Endothelial cell of umbilical vein (primary cell): Measurements from ENCODE around the gene NEDD4. TPM values are rescaled to one million over a fixed set of nuclear protein-coding genes. Genes with fewer than 3 reads are reported as not detected.

Experiments
- BruUV-seq: library from RNA; stranded (reverse); fragments of 400-500 nt; replicated peaks from 2 replicates; lab custom pipeline; 2021; lab: Mats Ljungman, UMichigan
- CTCF ChIA-PET: fragments of 300-600, 350-600 bp; sonication (Branson Sonifier 250); formaldehyde crosslinking; loops from one replicate; lab custom pipeline; 2021; ENCODE audit warnings: antibody characterized with exemption, inconsistent platforms; lab: Charles Lee
- POLR2A ChIA-PET: fragments of 300-600, 350-600 bp; sonication (Branson Sonifier 250); formaldehyde crosslinking; loops from one replicate; lab custom pipeline; 2021; ENCODE audit warnings: antibody characterized with exemption, inconsistent platforms; lab: Charles Lee
- DNase-seq: peaks from one replicate; pipeline ENCODE4 v3.0.0-alpha.2; 2011; ENCODE audit warnings: low read depth, low spot score
- FAIRE-seq: peaks from 2 replicates; lab custom pipeline; 2011; peaks lifted over from hg19 to GRCh38; lab: Jason Lieb, UNC
- H2AFZ ChIP-seq: 2 replicates; pipeline ENCODE4 v1.6.0; 2012; ENCODE audit warnings: low read depth, low read length, control low read depth, inconsistent platforms
- H3K27ac ChIP-seq: 2 replicates; pipeline ENCODE4 v1.5.1; 2011; ENCODE audit warnings: low read depth, mild to moderate bottlenecking, control low read depth, low read length, moderate library complexity; ENCODE audit not compliant: insufficient read depth
- H3K27me3 ChIP-seq, 2 experiments: 2 replicates each; pipeline versions ENCODE4 v1.6.0 to v1.6.1; 2011; ENCODE audit warnings: low read length in 2 of 2, mixed read lengths in 1 of 2; ENCODE audit not compliant: control insufficient read depth in 2 of 2, insufficient read depth in 2 of 2
- H3K36me3 ChIP-seq, 2 experiments: 2 replicates in 1 of 2; 3 replicates in 1 of 2; pipeline ENCODE4 v1.5.1; 2011; ENCODE audit warnings: low read length in 2 of 2, mild to moderate bottlenecking in 1 of 2, moderate library complexity in 1 of 2; ENCODE audit not compliant: control insufficient read depth in 2 of 2, insufficient read depth in 2 of 2; ENCODE audit errors: extremely low read depth in 1 of 2
- H3K4me1 ChIP-seq: 3 replicates; pipeline ENCODE4 v1.5.1; 2011; ENCODE audit warnings: mild to moderate bottlenecking, low read length; ENCODE audit not compliant: control insufficient read depth, insufficient read depth; ENCODE audit errors: extremely low read depth
- H3K4me2 ChIP-seq: 2 replicates; pipeline ENCODE4 v1.6.1; 2011; ENCODE audit warnings: low read length, control low read depth, mixed read lengths; ENCODE audit not compliant: insufficient read depth
- H3K4me3 ChIP-seq, 3 experiments: fragments of 200-600 bp in 1 of 3; sonication (generic), shearing (Covaris generic) in 1 of 3; replicated peaks in 1 of 3; 2 replicates each; pipeline ENCODE4 v1.5.1; 2011 to 2016; ENCODE audit warnings: control low read depth in 3 of 3, low read length in 3 of 3, mild to moderate bottlenecking in 2 of 3, inconsistent platforms in 1 of 3, low read depth in 1 of 3, moderate library complexity in 1 of 3; ENCODE audit not compliant: insufficient read depth in 1 of 3
- H3K79me2 ChIP-seq: 2 replicates; pipeline ENCODE4 v1.6.0; 2012; ENCODE audit warnings: low read length, inconsistent platforms; ENCODE audit not compliant: control insufficient read depth, insufficient read depth
- H3K9ac ChIP-seq: replicated peaks from 2 replicates; pipeline ENCODE3; 2011; ENCODE audit warnings: low read length, control low read depth; ENCODE audit not compliant: insufficient read depth; ENCODE audit errors: extremely low read depth
- H3K9me1 ChIP-seq: replicated peaks from 3 replicates; pipeline ENCODE4 v1.6.0; 2011; ENCODE audit warnings: mild to moderate bottlenecking, low read length; ENCODE audit not compliant: control insufficient read depth, insufficient read depth; ENCODE audit errors: extremely low read depth
- H3K9me3 ChIP-seq: replicated peaks from 2 replicates; pipeline ENCODE4 v1.5.1; 2012; ENCODE audit warnings: low read length, inconsistent platforms; ENCODE audit not compliant: control insufficient read depth, insufficient read depth
- H4K20me1 ChIP-seq: replicated peaks from 2 replicates; pipeline ENCODE3; 2011; ENCODE audit warnings: mild to moderate bottlenecking, low read length; ENCODE audit not compliant: control insufficient read depth, insufficient read depth; ENCODE audit errors: extremely low read depth
- EZH2 ChIP-seq: IDR thresholded peaks from 2 replicates; pipeline ENCODE4 v1.6.1; 2012; ENCODE audit warnings: borderline replicate concordance, low read depth, mild to moderate bottlenecking, moderate library complexity, low read length, inconsistent platforms; ENCODE audit not compliant: severe bottlenecking
- FOS ChIP-seq: IDR thresholded peaks from 2 replicates; pipeline ENCODE4 v1.6.1; 2011; ENCODE audit warnings: mild to moderate bottlenecking, low read length, moderate library complexity, borderline replicate concordance; ENCODE audit not compliant: insufficient read depth
- GATA2 ChIP-seq: IDR thresholded peaks from 2 replicates; pipeline ENCODE4 v1.7.0; 2011; ENCODE audit warnings: low read depth, mild to moderate bottlenecking, moderate library complexity, mixed read lengths, low read length; ENCODE audit not compliant: insufficient read length, insufficient read depth
- JUN ChIP-seq: IDR thresholded peaks from 2 replicates; pipeline ENCODE4 v1.6.1; 2011; ENCODE audit warnings: borderline replicate concordance, low read depth; ENCODE audit not compliant: insufficient read length, insufficient read depth
- MAX ChIP-seq: IDR thresholded peaks from 2 replicates; pipeline ENCODE4 v1.6.1; 2011; ENCODE audit not compliant: insufficient read depth, insufficient read length
- MYC ChIP-seq: IDR thresholded peaks from one replicate; pipeline ENCODE4 v1.6.1; 2011; ENCODE audit warnings: mild to moderate bottlenecking, low read depth, low read length
- POLR2A ChIP-seq: IDR thresholded peaks from 2 replicates; pipeline ENCODE4 v1.6.1; 2012; ENCODE audit warnings: low read depth, mild to moderate bottlenecking, control low read depth, low read length
- POLR2AphosphoS5 ChIP-seq: IDR thresholded peaks from 2 replicates; pipeline ENCODE4 v1.6.1; 2012; ENCODE audit warnings: low read depth, mild to moderate bottlenecking, control low read depth, low read length, moderate library complexity; ENCODE audit not compliant: insufficient read depth
- dilution Hi-C: fragments of 300-500 bp; cut with MboI; formaldehyde crosslinking; loops from one replicate; pipeline ENCODE4 v1.15.0; 2019; ENCODE audit warnings: low sequenced_read_pairs; ENCODE audit not compliant: extremely low pct_ligation_motif_present
- intact Hi-C: fragments of 100-400 bp; cut with micrococcal nuclease; formaldehyde crosslinking; loops from one replicate; pipeline ENCODE4 v1.10.0; 2022
- polyA plus RNA-seq, 4 experiments: library from polyadenylated mRNA; depleted of rRNA in 3 of 4; stranded (reverse) in 3 of 4; unstranded in 1 of 4; fragments of >200 nt; gene quantifications; 2 replicates each; pipeline versions ENCODE4 v1.2.1 to v1.2.3, GENCODE V29; 2011 to 2012; ENCODE audit warnings: missing spikeins in 1 of 4
- total RNA-seq: library from RNA; stranded (reverse); gene quantifications from 2 replicates; pipeline ENCODE4 v1.2.3, GENCODE V29; 2021
- TF ChIP-seq, protein P1 (sequence below), 2 donors: IDR thresholded peaks; 1 replicate in 1 of 2; 2 replicates in 1 of 2; pipeline ENCODE4 v1.5.1; 2011; ENCODE audit warnings: low read length in 2 of 2, mild to moderate bottlenecking in 2 of 2, moderate library complexity in 2 of 2, control low read depth in 1 of 2, inconsistent platforms in 1 of 2, low read depth in 1 of 2; ENCODE audit not compliant: insufficient read depth in 1 of 2; ENCODE audit errors: extremely low read depth in 1 of 2

NEDD4 gene
- total and polyA plus RNA-seq, 2 donors (not counting 3 experiments of a cell fraction or from before 2014, with no cell fraction given) = 9.2 to 39.0 TPM

DNA sequence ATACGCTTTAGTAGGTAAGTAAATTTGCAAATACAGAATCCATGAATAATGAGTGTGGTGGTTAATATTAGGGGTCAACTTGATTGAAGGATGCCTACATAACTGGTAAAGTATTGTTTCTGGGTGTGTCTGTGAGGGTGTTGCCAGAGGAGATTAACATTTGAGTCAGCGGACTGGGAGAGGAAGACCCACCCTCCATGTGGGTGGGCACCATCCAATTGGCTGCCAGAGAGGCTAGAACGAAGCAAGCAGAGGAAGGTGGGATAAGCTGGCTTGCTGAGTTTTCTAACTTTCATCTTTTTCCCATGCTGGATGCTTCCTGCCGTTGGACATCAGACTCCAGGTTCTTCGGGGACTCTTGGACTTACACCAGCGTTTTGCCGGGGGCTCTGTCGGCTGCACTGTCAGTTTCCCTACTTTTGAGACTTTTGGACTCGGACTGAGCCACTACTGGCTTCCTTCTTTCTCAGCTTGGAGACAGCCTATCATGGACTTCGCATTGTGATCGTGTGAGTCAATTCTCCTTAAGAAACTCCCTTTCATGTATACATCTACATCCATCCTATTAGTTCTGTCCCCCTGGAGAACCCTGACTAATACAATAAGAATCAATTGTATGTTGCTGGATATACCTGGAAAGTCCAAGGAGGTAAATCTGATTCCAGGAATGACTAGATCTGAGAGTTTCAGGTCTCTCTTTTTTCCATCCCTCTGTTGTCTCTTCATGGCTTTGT lies 25.8 kb upstream of the NEDD4 start:
- dilution Hi-C loops (no loop called here), intact Hi-C loops (no loop called here)
- Histone ChIP-seq H3K36me3 (no peaks in the 10 kb centered on the region), H3K4me2 (no peak overlapping the region), H2AFZ (no peak overlapping the region), H3K79me2 (no peaks in the 10 kb centered on the region), H3K9ac (no peak overlapping the region), H3K27ac (no peak overlapping the region), H3K27me3 (peaks cover 7 to 10% of the 10 kb centered on the region in 2 experiments), H3K9me3 (no peaks in the 10 kb centered on the region), H3K9me1 (no peaks in the 10 kb centered on the region), H3K4me3 (no peak overlapping the region), H3K4me1 (no peaks in the 10 kb centered on the region), H4K20me1 (no peaks in the 10 kb centered on the region)
- FAIRE-seq (no peak), DNase-seq (no peak)
- BruUV-seq = no TSS peak
- TF ChIP-seq JUN = no peak
- no peak for TF ChIP-seq POLR2A
- no peak for TF ChIP-seq MAX
- no peak for TF ChIP-seq POLR2AphosphoS5
- no peak for TF ChIP-seq FOS
- TF ChIP-seq GATA2 = no peak
- TF ChIP-seq EZH2 = no peak
- TF ChIP-seq, protein P1, sequence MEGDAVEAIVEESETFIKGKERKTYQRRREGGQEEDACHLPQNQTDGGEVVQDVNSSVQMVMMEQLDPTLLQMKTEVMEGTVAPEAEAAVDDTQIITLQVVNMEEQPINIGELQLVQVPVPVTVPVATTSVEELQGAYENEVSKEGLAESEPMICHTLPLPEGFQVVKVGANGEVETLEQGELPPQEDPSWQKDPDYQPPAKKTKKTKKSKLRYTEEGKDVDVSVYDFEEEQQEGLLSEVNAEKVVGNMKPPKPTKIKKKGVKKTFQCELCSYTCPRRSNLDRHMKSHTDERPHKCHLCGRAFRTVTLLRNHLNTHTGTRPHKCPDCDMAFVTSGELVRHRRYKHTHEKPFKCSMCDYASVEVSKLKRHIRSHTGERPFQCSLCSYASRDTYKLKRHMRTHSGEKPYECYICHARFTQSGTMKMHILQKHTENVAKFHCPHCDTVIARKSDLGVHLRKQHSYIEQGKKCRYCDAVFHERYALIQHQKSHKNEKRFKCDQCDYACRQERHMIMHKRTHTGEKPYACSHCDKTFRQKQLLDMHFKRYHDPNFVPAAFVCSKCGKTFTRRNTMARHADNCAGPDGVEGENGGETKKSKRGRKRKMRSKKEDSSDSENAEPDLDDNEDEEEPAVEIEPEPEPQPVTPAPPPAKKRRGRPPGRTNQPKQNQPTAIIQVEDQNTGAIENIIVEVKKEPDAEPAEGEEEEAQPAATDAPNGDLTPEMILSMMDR (IDR thresholded peaks at IDR 0.05; ENCODE audit: extremely low read depth in 1 of 2, insufficient read depth in 1 of 2, low read depth in 1 of 2, low read length in 2 of 2) = no peak
- TF ChIP-seq MYC = no peak
- POLR2A ChIA-PET = no interaction called here
- CTCF ChIA-PET = interaction anchor here (2.6 kb wide), 1 partner anchor 12 kb away, joined by 7 read pairs; no protein-coding TSS in a partner anchor
